ENCODE measurements around the gene PRKAR1B.

PRKAR1B gene

DNA sequence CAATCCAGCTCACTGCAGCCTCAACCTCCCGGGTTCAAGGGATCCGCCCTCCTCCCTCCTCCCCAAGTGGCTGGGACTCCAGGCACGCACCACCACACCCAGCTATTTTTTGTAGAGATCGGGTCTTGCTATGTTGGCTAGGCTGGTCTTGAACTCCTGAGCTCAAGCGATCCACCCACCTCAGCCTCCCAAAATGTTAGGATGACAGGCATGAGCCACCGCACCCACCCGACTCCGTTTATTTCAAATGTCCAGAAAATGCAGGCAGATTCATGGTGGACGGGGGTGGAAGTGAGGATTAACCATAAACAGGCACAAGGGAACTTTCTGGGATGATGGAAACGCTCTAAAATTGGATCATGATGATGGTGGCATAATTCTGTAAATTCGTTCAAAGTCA lies 85.1 kb downstream of the PRKAR1B start:
- Histone ChIP-seq H4K20me1 (ENCODE audit: insufficient read depth, low read length) (no peaks in the 10 kb centered on the region), H3F3A (ENCODE audit: insufficient read depth, low read length) (no peaks in the 10 kb centered on the region), H3K4me2 (ENCODE audit: low read length) (no peak overlapping the region), H3K9me3 (ENCODE audit: low read length) (0 out of 2 replicates have a peak, but pooled peaks cover 2% of the 10 kb centered on the region), H3K36me3 (ENCODE audit: insufficient read depth, low read length) (no peaks in the 10 kb centered on the region), H2AFZ (ENCODE audit: low read length) (no peak overlapping the region), H3K4me1 (ENCODE audit: insufficient read depth, low read length, severe bottlenecking) (no peaks in the 10 kb centered on the region), H3K9ac (ENCODE audit: low read length) (no peak overlapping the region), H3K27ac (ENCODE audit: low read depth, low read length, poor library complexity, severe bottlenecking) (no peak overlapping the region), H3K9me2 (ENCODE audit: low read depth, low read length) (no peaks in the 10 kb centered on the region), H3K27me3 (ENCODE audit: insufficient read depth, low read length) (no peaks in the 10 kb centered on the region), H3K4me3 (ENCODE audit: low read depth, low read length, poor library complexity, severe bottlenecking) (no peak overlapping the region), H3K79me2 (ENCODE audit: insufficient read depth, low read length) (no peaks in the 10 kb centered on the region)
- TF ChIP-seq, protein P1, sequence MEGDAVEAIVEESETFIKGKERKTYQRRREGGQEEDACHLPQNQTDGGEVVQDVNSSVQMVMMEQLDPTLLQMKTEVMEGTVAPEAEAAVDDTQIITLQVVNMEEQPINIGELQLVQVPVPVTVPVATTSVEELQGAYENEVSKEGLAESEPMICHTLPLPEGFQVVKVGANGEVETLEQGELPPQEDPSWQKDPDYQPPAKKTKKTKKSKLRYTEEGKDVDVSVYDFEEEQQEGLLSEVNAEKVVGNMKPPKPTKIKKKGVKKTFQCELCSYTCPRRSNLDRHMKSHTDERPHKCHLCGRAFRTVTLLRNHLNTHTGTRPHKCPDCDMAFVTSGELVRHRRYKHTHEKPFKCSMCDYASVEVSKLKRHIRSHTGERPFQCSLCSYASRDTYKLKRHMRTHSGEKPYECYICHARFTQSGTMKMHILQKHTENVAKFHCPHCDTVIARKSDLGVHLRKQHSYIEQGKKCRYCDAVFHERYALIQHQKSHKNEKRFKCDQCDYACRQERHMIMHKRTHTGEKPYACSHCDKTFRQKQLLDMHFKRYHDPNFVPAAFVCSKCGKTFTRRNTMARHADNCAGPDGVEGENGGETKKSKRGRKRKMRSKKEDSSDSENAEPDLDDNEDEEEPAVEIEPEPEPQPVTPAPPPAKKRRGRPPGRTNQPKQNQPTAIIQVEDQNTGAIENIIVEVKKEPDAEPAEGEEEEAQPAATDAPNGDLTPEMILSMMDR (IDR thresholded peaks at IDR 0.05; ENCODE audit: low read length), result no peak
- TF ChIP-seq EZH2 (IDR thresholded peaks at IDR 0.05; ENCODE audit: borderline replicate concordance, low read length), result no peak

DNA sequence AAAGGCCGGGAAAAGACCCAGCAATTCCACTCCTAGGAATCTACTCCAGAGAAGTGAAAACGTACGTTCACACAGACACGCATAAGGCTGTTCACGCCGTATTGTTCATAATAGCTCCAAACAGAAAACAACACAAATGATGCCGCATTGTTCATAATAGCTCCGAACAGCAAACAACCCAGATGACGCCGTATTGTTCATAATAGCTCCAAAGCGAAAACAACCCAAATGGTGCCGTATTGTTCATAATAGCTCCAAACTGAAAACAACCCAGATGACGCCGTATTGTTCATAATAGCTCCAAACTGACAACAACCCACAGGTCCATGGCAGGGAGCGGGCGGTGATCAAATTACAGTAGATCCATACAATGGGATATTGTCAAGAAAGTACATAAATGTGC lies 85.8 kb downstream of the PRKAR1B start:
- H3K4me1 ChIP-seq (ENCODE audit: insufficient read depth, low read length, severe bottlenecking), result no peaks in the 10 kb centered on the region

DNA sequence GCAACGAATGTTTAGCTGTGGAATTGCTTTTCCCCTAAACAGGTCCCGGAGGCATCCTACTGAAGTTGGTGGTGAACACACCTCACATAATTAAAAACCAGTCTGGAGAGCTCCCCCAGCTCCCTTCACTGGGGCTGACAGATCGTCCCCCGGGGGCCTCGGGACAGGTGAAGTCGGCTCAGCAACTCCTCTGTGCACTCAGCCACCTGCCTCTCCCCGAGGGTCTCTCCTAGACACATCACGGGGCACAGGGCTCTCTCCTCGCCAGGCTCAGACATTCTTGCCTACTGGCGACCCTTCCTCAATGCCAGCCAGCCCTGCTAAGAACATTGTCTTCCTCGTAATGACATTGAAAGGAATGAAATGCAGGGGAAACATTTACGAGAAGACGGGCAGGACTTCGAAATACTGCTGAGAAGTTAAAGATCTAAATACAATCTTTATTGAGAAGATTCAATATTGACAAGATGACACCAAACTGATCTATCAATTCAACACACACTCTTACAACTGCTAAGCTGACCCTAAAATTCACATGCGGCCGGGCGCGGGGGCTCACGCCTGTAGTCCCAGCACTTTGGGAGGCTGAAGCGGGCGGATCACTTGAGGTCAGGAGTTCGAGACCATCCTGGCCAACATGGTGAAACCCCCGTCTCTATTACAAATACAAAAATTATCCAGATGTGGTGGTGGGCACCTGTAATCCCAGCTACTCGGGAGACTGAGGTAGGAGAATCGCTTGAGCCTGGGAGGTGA lies 88.6 kb downstream of the PRKAR1B start:
- Histone ChIP-seq H3K9me3 (ENCODE audit: low read length) (no peaks in the 10 kb centered on the region), H3K27ac (ENCODE audit: low read depth, low read length, poor library complexity, severe bottlenecking) (no peak overlapping the region), H3K27me3 (ENCODE audit: insufficient read depth, low read length) (no peaks in the 10 kb centered on the region), H3K9ac (ENCODE audit: low read length) (no peak overlapping the region), H4K20me1 (ENCODE audit: insufficient read depth, low read length) (no peaks in the 10 kb centered on the region), H3K79me2 (ENCODE audit: insufficient read depth, low read length) (no peaks in the 10 kb centered on the region), H3K4me3 (ENCODE audit: low read depth, low read length, poor library complexity, severe bottlenecking) (no peak overlapping the region), H3K4me2 (ENCODE audit: low read length) (no peak overlapping the region), H3K9me2 (ENCODE audit: low read depth, low read length) (no peaks in the 10 kb centered on the region), H2AFZ (ENCODE audit: low read length) (no peak overlapping the region), H3K4me1 (ENCODE audit: insufficient read depth, low read length, severe bottlenecking) (no peaks in the 10 kb centered on the region), H3F3A (ENCODE audit: insufficient read depth, low read length) (no peaks in the 10 kb centered on the region), H3K36me3 (ENCODE audit: insufficient read depth, low read length) (no peaks in the 10 kb centered on the region)
- TF ChIP-seq, protein P1 (IDR thresholded peaks at IDR 0.05; ENCODE audit: low read length), result no peak
- TF ChIP-seq EZH2 (IDR thresholded peaks at IDR 0.05; ENCODE audit: borderline replicate concordance, low read length), result no peak

More for the DNA sequence above, 85.8 kb downstream of the PRKAR1B start:
- Histone ChIP-seq H3K4me3 (ENCODE audit: low read depth, low read length, poor library complexity, severe bottlenecking) (no peak overlapping the region), H2AFZ (ENCODE audit: low read length) (no peak overlapping the region), H3F3A (ENCODE audit: insufficient read depth, low read length) (no peaks in the 10 kb centered on the region), H3K9me2 (ENCODE audit: low read depth, low read length) (no peaks in the 10 kb centered on the region), H3K79me2 (ENCODE audit: insufficient read depth, low read length) (no peaks in the 10 kb centered on the region), H3K4me2 (ENCODE audit: low read length) (no peak overlapping the region), H3K9ac (ENCODE audit: low read length) (no peak overlapping the region), H3K9me3 (ENCODE audit: low read length) (0 out of 2 replicates have a peak, but pooled peaks cover 2% of the 10 kb centered on the region), H3K36me3 (ENCODE audit: insufficient read depth, low read length) (no peaks in the 10 kb centered on the region), H3K27ac (ENCODE audit: low read depth, low read length, poor library complexity, severe bottlenecking) (no peak overlapping the region), H3K27me3 (ENCODE audit: insufficient read depth, low read length) (no peaks in the 10 kb centered on the region), H4K20me1 (ENCODE audit: insufficient read depth, low read length) (no peaks in the 10 kb centered on the region)
- TF ChIP-seq, protein P1 (IDR thresholded peaks at IDR 0.05; ENCODE audit: low read length), result no peak
- TF ChIP-seq EZH2 (IDR thresholded peaks at IDR 0.05; ENCODE audit: borderline replicate concordance, low read length), result no peak

Data from OCI-LY1 (cell line).